Vagina (tissue), 2 donors: ENCODE results near the gene UBE4B. TPM values are rescaled to one million over a fixed set of nuclear protein-coding genes. Genes with fewer than 3 reads are reported as not detected.
A peak's percentile ranks its signal among the peaks of the same experiment; 100 is the strongest.

ENCODE experiments used
- DNase-seq, 2 donors: peaks; one replicate each; pipeline ENCODE4 v3.0.0-alpha.2; 2017; ENCODE audit errors: extremely low spot score in 2 of 2
- H3K27ac ChIP-seq: fragments of 200-600 bp; sonication (generic); one replicate; pipeline ENCODE4 v1.5.1; 2019
- H3K27me3 ChIP-seq: fragments of 200-600 bp; sonication (generic); one replicate; pipeline ENCODE4 v1.5.1; 2019
- H3K36me3 ChIP-seq, 2 donors: fragments of 200-600 bp; sonication (generic); one replicate each; pipeline ENCODE4 v1.5.1; 2017 to 2019
- H3K4me1 ChIP-seq: fragments of 200-600 bp; sonication (generic); one replicate; pipeline ENCODE4 v1.5.1; 2019
- H3K4me3 ChIP-seq, 2 donors: fragments of 200-600 bp; sonication (generic); 1 replicate in 1 of 2; 2 replicates in 1 of 2; pipeline ENCODE4 v1.5.1; 2016 to 2019
- H3K9me3 ChIP-seq: fragments of 200-600 bp; sonication (generic); one replicate; pipeline ENCODE4 v1.5.1; 2019
- POLR2A ChIP-seq, 2 donors: fragments of 450-650 bp; IDR thresholded peaks; one replicate each; pipeline ENCODE4 v1.6.1; 2017; ENCODE audit warnings: antibody characterized with exemption in 2 of 2, mild to moderate bottlenecking in 2 of 2, moderate library complexity in 2 of 2
- POLR2AphosphoS5 ChIP-seq, 2 donors: sonication (generic); formaldehyde crosslinking; IDR thresholded peaks; one replicate each; pipeline ENCODE4 v1.9.0; 2017; ENCODE audit warnings: antibody characterized with exemption in 2 of 2, mild to moderate bottlenecking in 2 of 2, low read depth in 1 of 2; ENCODE audit not compliant: insufficient read depth in 1 of 2
- intact Hi-C: fragments of 100-400 bp; cut with DNase I; formaldehyde crosslinking; loops from one replicate; pipeline ENCODE4 v1.15.1; 2023
- total RNA-seq: library from RNA; depleted of rRNA; stranded (reverse); fragments of >200 nt; gene quantifications from one replicate; pipeline ENCODE4 v1.2.3, GENCODE V29; 2016
- TF ChIP-seq, protein P1 (sequence below), 3 experiments: fragments of 450-650 bp in 2 of 3; fragments of 200-600 bp in 1 of 3; sonication (generic) in 1 of 3; IDR thresholded peaks; one replicate each; pipeline ENCODE4 v1.5.1; 2017 to 2019; ENCODE audit warnings: antibody characterized with exemption in 3 of 3, mild to moderate bottlenecking in 2 of 3, moderate library complexity in 2 of 3

The UBE4B gene
- total RNA-seq, 1 donor from 2014 or later: 51.1 TPM

DNA sequence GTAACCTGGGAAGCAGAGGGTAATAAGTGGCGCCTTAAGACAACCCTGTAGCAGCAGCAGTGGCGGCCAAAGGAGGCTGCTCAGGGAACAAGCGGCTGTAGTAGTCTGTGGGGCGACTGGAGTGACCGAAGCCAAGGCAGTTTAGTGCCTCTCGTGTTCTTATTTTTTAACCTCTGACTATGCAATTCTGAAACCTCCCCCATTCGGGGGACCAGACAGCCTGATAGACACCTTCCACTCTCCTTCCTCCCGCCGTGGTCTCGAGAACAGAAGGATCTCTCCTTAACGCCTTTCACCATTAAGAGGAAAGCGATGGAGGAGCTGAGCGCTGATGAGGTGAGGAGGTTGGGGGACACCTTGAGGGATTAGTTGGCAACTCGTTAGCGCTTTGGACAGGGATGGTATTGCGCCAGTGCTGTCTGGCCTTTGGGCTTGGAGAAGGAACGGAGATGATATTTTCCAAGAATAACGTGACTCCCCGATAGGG is 644 bp downstream of the UBE4B start:
- Histone ChIP-seq H3K36me3 (peaks cover 0 to under 1% of the 10 kb centered on the region in 2 donors), H3K9me3 (no peaks in the 10 kb centered on the region), H3K27ac (peak overlapping the region; percentile 93), H3K4me1 (peaks cover 25% of the 10 kb centered on the region), H3K4me3 (peak overlapping the region; percentile 81 to 93), H3K27me3 (no peaks in the 10 kb centered on the region)
- TF ChIP-seq, protein P1, sequence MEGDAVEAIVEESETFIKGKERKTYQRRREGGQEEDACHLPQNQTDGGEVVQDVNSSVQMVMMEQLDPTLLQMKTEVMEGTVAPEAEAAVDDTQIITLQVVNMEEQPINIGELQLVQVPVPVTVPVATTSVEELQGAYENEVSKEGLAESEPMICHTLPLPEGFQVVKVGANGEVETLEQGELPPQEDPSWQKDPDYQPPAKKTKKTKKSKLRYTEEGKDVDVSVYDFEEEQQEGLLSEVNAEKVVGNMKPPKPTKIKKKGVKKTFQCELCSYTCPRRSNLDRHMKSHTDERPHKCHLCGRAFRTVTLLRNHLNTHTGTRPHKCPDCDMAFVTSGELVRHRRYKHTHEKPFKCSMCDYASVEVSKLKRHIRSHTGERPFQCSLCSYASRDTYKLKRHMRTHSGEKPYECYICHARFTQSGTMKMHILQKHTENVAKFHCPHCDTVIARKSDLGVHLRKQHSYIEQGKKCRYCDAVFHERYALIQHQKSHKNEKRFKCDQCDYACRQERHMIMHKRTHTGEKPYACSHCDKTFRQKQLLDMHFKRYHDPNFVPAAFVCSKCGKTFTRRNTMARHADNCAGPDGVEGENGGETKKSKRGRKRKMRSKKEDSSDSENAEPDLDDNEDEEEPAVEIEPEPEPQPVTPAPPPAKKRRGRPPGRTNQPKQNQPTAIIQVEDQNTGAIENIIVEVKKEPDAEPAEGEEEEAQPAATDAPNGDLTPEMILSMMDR (IDR thresholded peaks at IDR 0.05): no peak
- TF ChIP-seq POLR2AphosphoS5 (IDR thresholded peaks at IDR 0.05; ENCODE audit: insufficient read depth in 1 of 2, low read depth in 1 of 2) (no peak), POLR2A (IDR thresholded peaks at IDR 0.05) (no peak)
- DNase-seq: no peak
- intact Hi-C loops: loop anchor here (5.0 kb wide), 1 partner anchor 86 kb away; no protein-coding TSS in a partner anchor

DNA sequence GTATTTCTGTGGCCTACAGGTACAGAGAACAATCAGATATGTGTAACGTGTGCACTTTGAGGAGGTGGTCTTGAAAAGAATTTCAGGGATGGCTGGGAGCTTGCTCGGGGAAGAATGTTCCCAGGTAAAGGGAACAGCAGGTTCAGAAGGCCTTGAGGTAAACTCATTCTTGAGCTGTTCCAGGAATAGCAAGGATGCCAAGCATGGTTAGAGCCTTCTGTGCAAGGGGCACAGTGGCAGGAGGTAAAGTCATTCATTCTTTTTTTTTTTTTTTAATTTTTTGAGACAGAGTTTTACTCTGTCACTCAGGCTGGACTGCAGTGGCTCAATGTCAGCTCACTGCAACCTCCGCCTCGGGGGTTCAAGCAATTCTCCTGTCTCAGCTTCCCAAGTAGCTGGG is 10.0 kb downstream of the UBE4B start:
- H3K4me1 ChIP-seq: peaks cover 57% of the 10 kb centered on the region
- intact Hi-C loops: loop anchor here (5.0 kb wide), 1 partner anchor 140 kb away; no protein-coding TSS in a partner anchor
- H3K27ac ChIP-seq: no peak overlapping the region
- H3K27me3 ChIP-seq: no peaks in the 10 kb centered on the region
- TF ChIP-seq, protein P1 (IDR thresholded peaks at IDR 0.05): no peak
- TF ChIP-seq POLR2AphosphoS5 (IDR thresholded peaks at IDR 0.05; ENCODE audit: insufficient read depth in 1 of 2, low read depth in 1 of 2): no peak
- TF ChIP-seq POLR2A (IDR thresholded peaks at IDR 0.05): no peak
- H3K4me3 ChIP-seq: no peak overlapping the region
- no peaks in the 10 kb centered on the region for H3K9me3 ChIP-seq
- peaks cover 0 to 9% of the 10 kb centered on the region in 2 donors for H3K36me3 ChIP-seq
- no peak for DNase-seq

DNA sequence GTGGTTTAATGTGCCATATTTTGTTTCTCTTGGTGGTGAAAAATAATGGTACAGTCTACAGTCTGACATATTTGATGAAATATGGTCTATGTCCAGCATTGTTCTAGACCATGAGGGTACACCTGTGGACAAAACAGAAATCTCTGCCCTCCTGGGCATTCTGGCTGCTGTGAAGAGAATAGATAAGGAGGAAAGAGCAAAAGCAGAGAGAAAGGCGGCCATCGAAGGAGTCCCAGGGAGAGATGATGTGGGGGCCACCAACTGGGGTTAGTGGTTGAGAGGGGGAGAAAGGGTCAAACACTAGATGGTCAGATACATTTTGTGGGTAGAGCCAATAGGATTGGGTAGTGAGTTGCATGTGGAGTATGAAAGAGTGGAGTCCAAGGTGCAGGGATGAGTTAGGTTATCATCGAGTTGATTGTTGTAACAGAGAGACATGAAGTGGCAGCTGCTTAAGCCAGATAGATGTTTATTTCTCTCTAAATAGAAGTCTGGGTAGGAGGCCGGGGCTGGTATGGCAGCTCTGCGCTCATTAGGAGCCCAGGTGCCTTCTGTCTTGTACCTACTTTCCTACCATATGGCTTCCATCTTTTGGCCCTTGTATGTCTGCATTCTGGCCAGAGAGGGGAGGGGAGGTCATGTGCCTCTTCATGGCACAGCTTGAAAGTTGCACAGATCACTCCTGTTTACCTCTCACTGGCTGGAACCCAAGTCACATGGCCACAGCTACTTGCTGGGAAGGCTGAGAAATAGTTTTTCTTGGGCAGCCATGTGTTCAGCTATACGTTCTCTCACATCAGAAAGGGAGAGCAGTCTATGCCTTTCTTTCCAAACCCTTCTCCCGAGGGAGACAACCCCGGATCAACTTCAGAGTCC is 13.0 kb downstream of the UBE4B start:
- no peak for DNase-seq
- H3K4me1 ChIP-seq: peaks cover 59% of the 10 kb centered on the region
- intact Hi-C loops: no loop called here
- H3K27me3 ChIP-seq: no peaks in the 10 kb centered on the region
- TF ChIP-seq POLR2AphosphoS5 (IDR thresholded peaks at IDR 0.05; ENCODE audit: insufficient read depth in 1 of 2, low read depth in 1 of 2): no peak
- TF ChIP-seq POLR2A (IDR thresholded peaks at IDR 0.05): no peak
- TF ChIP-seq, protein P1 (IDR thresholded peaks at IDR 0.05): no peak
- no peaks in the 10 kb centered on the region for H3K36me3 ChIP-seq
- no peak overlapping the region for H3K4me3 ChIP-seq
- peak overlapping the region; percentile 15 for H3K27ac ChIP-seq
- H3K9me3 ChIP-seq: no peaks in the 10 kb centered on the region

DNA sequence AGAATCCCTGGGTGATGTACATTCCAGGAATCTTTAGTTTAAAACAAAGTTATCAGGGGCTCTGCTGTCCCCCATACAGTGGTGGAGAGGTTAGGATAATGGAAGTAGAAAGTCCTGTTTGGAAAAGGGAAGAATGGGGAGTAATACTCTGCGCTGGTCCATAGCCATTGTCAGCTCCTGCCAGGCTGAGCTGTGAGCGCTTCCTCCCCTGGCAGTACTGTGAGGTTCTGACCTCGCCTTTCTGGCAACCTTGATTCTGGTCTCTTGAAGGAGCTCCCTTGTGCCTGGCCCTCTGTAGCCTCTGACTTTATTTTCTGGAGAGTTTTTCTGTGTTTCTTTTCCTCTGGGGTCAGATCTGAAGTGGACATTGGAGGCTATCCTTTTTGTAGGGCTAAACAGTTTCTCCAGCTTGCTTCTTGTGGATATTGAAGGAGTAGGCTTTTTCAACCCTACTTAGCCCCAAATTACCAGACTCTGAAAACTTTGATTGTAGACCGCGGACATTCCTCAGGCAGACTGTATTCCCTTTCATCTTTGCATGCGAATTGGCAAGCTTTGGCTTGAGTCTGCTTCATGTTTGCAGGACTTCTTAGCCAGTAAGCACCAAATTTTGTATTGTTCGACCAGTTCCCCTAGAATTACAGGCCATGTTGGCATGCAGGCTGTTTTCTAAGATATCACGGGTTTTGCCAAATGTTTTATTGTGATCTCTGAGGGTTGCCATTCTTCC is 13.8 kb downstream of the UBE4B start:
- Histone ChIP-seq H3K4me1 (peaks cover 66% of the 10 kb centered on the region), H3K4me3 (no peak overlapping the region), H3K27ac (peak overlapping the region; percentile 15), H3K36me3 (no peaks in the 10 kb centered on the region), H3K9me3 (no peaks in the 10 kb centered on the region), H3K27me3 (no peaks in the 10 kb centered on the region)
- TF ChIP-seq POLR2AphosphoS5 (IDR thresholded peaks at IDR 0.05; ENCODE audit: insufficient read depth in 1 of 2, low read depth in 1 of 2) (no peak), POLR2A (IDR thresholded peaks at IDR 0.05) (no peak)
- TF ChIP-seq, protein P1 (IDR thresholded peaks at IDR 0.05): no peak
- no peak for DNase-seq
- intact Hi-C loops: no loop called here
